ENCODE results near the gene PROK1. TPM values are rescaled to one million over a fixed set of nuclear protein-coding genes. Genes with fewer than 3 reads are reported as not detected.

PROK1 gene
- total RNA-seq, 1 experiment from 2014 or later = 0.22 TPM

- Histone ChIP-seq H3K79me2 (ENCODE audit: insufficient read depth, low read length) (no peaks in the 10 kb centered on the region), H3K9ac (ENCODE audit: low read length) (no peak overlapping the region), H3K4me1 (ENCODE audit: control insufficient read depth in 1 of 2, insufficient read depth in 2 of 2, low read length in 2 of 2) (peaks cover 0 to 27% of the 10 kb centered on the region in 2 experiments; a peak in 3 of 4 replicates), H3K4me2 (ENCODE audit: low read length) (no peak overlapping the region), H3K27ac (ENCODE audit: low read depth, low read length) (no peak overlapping the region), H2AFZ (ENCODE audit: low read depth, low read length, poor library complexity, severe bottlenecking) (no peak overlapping the region), H3K4me3 (replicated peaks in 1 of 2; ENCODE audit: low read depth in 1 of 2, low read length in 2 of 2) (no peak overlapping the region), H4K20me1 (ENCODE audit: insufficient read depth) (no peaks in the 10 kb centered on the region), H3K9me2 (ENCODE audit: insufficient read depth) (no peaks in the 10 kb centered on the region), H3K27me3 (ENCODE audit: insufficient read depth, low read length) (no peaks in the 10 kb centered on the region), H3K36me3 (ENCODE audit: control insufficient read depth in 1 of 2, insufficient read depth in 2 of 2, low read length in 2 of 2) (no peaks in the 10 kb centered on the region), H3K9me3 (ENCODE audit: control insufficient read depth in 1 of 2, insufficient read depth in 1 of 2, low read depth in 1 of 2, low read length in 2 of 2) (no peaks in the 10 kb centered on the region)
- TF ChIP-seq SRF (IDR thresholded peaks at IDR 0.05; ENCODE audit: low read depth) (no peak), POLR2A (IDR thresholded peaks at IDR 0.05; ENCODE audit: borderline replicate concordance, extremely low read depth, insufficient read depth, insufficient read length) (no peak), ELF1 (IDR thresholded peaks at IDR 0.05; ENCODE audit: borderline replicate concordance, low read depth) (no peak)
- no TSS peak for BruUV-seq (replicated peaks)
- CTCF ChIA-PET = interaction anchor here (21.6 kb wide), 1 partner anchor 31 kb away, joined by 203 read pairs; no protein-coding TSS in a partner anchor
- RAD21 ChIA-PET (ENCODE audit: low non-redundant PET in 1 of 2, low total read pairs in 2 of 2, uncharacterized antibody in 2 of 2, unreplicated experiment in 2 of 2) = interaction anchor here in 1 of 2 experiments (1.9 kb wide), 1 partner anchor 31 kb away, joined by 6 read pairs; no protein-coding TSS in a partner anchor
- no peak; the same call in 1 of the 2 replicates for ATAC-seq
- intact Hi-C loops (cut with micrococcal nuclease) = loop anchor here (10.0 kb wide), 1 partner anchor 440 kb away; no protein-coding TSS in a partner anchor
- POLR2A ChIA-PET = no interaction called here
- DNase-seq (ENCODE audit: low read depth, low spot score) = no peak
These were observed 14.3 kb downstream of the PROK1 start for GRCh38 chr1:110465038-110465813.

- no peaks in the 10 kb centered on the region for H3K36me3 ChIP-seq (ENCODE audit: control insufficient read depth in 1 of 2, insufficient read depth in 2 of 2, low read length in 2 of 2)
- no peaks in the 10 kb centered on the region for H3K79me2 ChIP-seq (ENCODE audit: insufficient read depth, low read length)
- TF ChIP-seq ELF1 (IDR thresholded peaks at IDR 0.05; ENCODE audit: borderline replicate concordance, low read depth) (no peak), RAD21 (IDR thresholded peaks at IDR 0.05; ENCODE audit: low read depth) (no peak), MAX (IDR thresholded peaks at IDR 0.05) (no peak), POLR2A (IDR thresholded peaks at IDR 0.05; ENCODE audit: borderline replicate concordance, extremely low read depth, insufficient read depth, insufficient read length) (no peak)
- intact Hi-C loops (cut with micrococcal nuclease) = loop anchor here (10.0 kb wide), 1 partner anchor 441 kb away; no protein-coding TSS in a partner anchor
- no peak overlapping the region for H3K9ac ChIP-seq (ENCODE audit: low read length)
- no peak overlapping the region for H3K4me3 ChIP-seq (replicated peaks in 1 of 2; ENCODE audit: low read depth in 1 of 2, low read length in 2 of 2)
- POLR2A ChIA-PET = no interaction called here
- no peaks in the 10 kb centered on the region for H4K20me1 ChIP-seq (ENCODE audit: insufficient read depth)
- no peak overlapping the region for H3K4me2 ChIP-seq (ENCODE audit: low read length)
- H2AFZ ChIP-seq (ENCODE audit: low read depth, low read length, poor library complexity, severe bottlenecking) = no peak overlapping the region
- H3K27me3 ChIP-seq (ENCODE audit: insufficient read depth, low read length) = no peaks in the 10 kb centered on the region
- RAD21 ChIA-PET (ENCODE audit: low non-redundant PET in 1 of 2, low total read pairs in 2 of 2, uncharacterized antibody in 2 of 2, unreplicated experiment in 2 of 2) = no interaction called here
- ATAC-seq (no peak), DNase-seq (ENCODE audit: low read depth, low spot score) (no peak)
- BruUV-seq (replicated peaks) = no TSS peak
- H3K27ac ChIP-seq (ENCODE audit: low read depth, low read length) = no peak overlapping the region
- no peaks in the 10 kb centered on the region for H3K9me3 ChIP-seq (ENCODE audit: control insufficient read depth in 1 of 2, insufficient read depth in 1 of 2, low read depth in 1 of 2, low read length in 2 of 2)
- peaks cover 0 to 28% of the 10 kb centered on the region in 2 experiments; a peak in 3 of 4 replicates for H3K4me1 ChIP-seq (ENCODE audit: control insufficient read depth in 1 of 2, insufficient read depth in 2 of 2, low read length in 2 of 2)
- no peaks in the 10 kb centered on the region for H3K9me2 ChIP-seq (ENCODE audit: insufficient read depth)
- CTCF ChIA-PET = interaction anchor here (21.6 kb wide), 1 partner anchor 30 kb away, joined by 203 read pairs; no protein-coding TSS in a partner anchor
These were observed 14.9 kb downstream of the PROK1 start for GRCh38 chr1:110465814-110466380.

Measured in HCT116 (cell line).